GM21619 (cell line): Measurements from ENCODE around the gene BEAN1.
"Not testable (repeated sequence)": the region's sequence is repeated elsewhere in the genome, so short reads cannot be mapped to it uniquely, and the experiment has no call there.

Experiments
- ATAC-seq: cut with Tn5 transposase; IDR thresholded peaks from one replicate; pipeline ENCODE4 v1.9.1; 2021; ENCODE audit not compliant: unreplicated experiment

Gene BEAN1

GRCh38 chr16:66440271-66440802, 13.2 kb downstream of the BEAN1 start:
- no peak for ATAC-seq

GRCh38 chr16:66440970-66441369, 13.9 kb downstream of the BEAN1 start:
- no peak for ATAC-seq

GRCh38 chr16:66441586-66442375, 14.7 kb downstream of the BEAN1 start:
- no peak for ATAC-seq

GRCh38 chr16:66442502-66443268, 15.6 kb downstream of the BEAN1 start:
- no peak for ATAC-seq

GRCh38 chr16:66443269-66443652, 16.2 kb downstream of the BEAN1 start:
- no peak for ATAC-seq

GRCh38 chr16:66444049-66444481, 17.0 kb downstream of the BEAN1 start:
- no peak for ATAC-seq

- no peak for ATAC-seq
Measured at GRCh38 chr16:66446737-66447136, 19.6 kb downstream of the BEAN1 start.

- ATAC-seq = no peak
Measured at GRCh38 chr16:66447491-66447890, 20.4 kb downstream of the BEAN1 start.

GRCh38 chr16:66451548-66451947, 24.5 kb downstream of the BEAN1 start:
- ATAC-seq = no peak

- ATAC-seq = not testable (repeated sequence)
Measured at GRCh38 chr16:66453230-66453629, 26.1 kb downstream of the BEAN1 start.

GRCh38 chr16:66454751-66455150, 27.7 kb downstream of the BEAN1 start:
- ATAC-seq = no peak

- no peak for ATAC-seq
Measured at GRCh38 chr16:66455970-66456369, 28.9 kb downstream of the BEAN1 start.

GRCh38 chr16:66457888-66458287, 30.8 kb downstream of the BEAN1 start:
- no peak for ATAC-seq

GRCh38 chr16:66458292-66458691, 31.2 kb downstream of the BEAN1 start:
- no peak for ATAC-seq

- ATAC-seq = no peak
Measured at GRCh38 chr16:66458853-66459252, 31.8 kb downstream of the BEAN1 start.

GRCh38 chr16:66459878-66460277, 32.8 kb downstream of the BEAN1 start:
- no peak for ATAC-seq

GRCh38 chr16:66460703-66461102, 33.6 kb downstream of the BEAN1 start:
- ATAC-seq = no peak

- no peak for ATAC-seq
Measured at GRCh38 chr16:66462912-66463311, 35.8 kb downstream of the BEAN1 start.

GRCh38 chr16:66465946-66466345, 38.9 kb downstream of the BEAN1 start:
- ATAC-seq = not testable (repeated sequence)

GRCh38 chr16:66466636-66467035, 39.5 kb downstream of the BEAN1 start:
- ATAC-seq = not testable (repeated sequence)

GRCh38 chr16:66467611-66468010, 40.5 kb downstream of the BEAN1 start:
- ATAC-seq = no peak
